Activated T-cell treated with anti-CD3 and anti-CD28 coated beads, Interleukin-2, amount 50 U/mL, for 1 hour (primary cell): ENCODE measurements around the gene NR2C2.
"Not testable (repeated sequence)": the region's sequence is repeated elsewhere in the genome, so short reads cannot be mapped to it uniquely, and the experiment has no call there.

Experiments used
- DNase-seq: peaks from one replicate; pipeline ENCODE4 v3.0.0-alpha.2; 2020

Gene NR2C2

DNA sequence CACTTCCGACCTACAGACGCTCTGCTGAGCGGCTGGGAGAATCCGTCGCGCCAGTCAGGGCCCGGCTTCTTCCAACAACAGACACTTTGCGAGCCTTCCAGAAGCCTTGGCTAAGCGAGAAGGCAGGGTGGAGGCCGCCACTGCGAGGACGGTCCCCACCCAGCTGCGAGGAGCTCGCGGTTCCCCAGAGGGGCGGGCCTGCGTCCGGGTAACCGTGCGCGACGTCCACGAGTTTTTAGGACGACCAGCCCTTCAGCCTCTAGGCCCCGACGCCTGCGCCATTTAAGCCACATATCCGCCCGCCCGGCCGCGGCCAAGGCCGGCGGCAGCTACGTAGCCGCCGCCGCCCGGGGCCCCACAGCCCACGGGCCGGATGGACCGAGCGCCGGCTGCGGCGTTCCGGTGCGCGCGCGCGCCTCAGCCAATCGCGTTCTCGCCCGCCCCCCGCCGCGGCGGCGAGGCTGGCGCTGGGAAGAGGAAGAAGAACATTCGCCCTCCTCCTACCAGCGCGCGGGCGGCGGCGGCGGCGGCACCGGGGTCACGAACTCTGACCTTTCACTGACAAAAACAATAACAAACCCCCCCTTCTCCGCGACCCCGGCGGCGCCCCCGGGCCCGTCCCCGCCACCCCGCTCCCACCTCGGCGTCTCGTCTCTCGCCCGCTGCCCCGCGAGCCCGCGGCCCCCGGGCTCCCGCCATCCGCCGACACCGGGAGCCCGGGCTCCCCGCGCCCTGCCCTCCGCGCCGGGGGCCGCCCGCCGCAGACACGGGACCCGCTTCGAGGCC, at the start of gene NR2C2:
NR2C2 (plus strand) TSS at position 484 of the 786 bp plus-strand sequence. CDS start 56,332 bp downstream, outside the sequence.
- DNase-seq: peak; percentile 89

DNA sequence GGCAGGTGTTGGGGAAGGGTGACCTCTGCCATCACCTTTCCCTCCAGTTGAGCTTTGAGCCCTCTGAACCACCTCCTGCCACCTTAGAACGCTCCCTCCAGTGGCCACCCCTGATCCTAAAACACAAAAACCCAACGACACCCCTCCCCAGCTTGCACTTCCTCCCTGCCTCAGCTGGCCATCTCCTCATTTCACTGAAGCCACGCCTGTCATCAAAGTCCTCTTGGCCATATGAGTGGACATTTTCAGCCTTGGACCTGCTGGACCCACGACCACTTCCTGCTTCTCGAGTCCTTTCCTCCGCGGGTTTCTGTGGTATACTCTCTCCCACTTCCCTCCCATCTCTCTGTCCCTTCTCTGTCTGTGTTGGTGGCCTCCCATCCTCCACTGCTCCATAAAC, 48.5 kb upstream of the NR2C2 start:
- DNase-seq: no peak

DNA sequence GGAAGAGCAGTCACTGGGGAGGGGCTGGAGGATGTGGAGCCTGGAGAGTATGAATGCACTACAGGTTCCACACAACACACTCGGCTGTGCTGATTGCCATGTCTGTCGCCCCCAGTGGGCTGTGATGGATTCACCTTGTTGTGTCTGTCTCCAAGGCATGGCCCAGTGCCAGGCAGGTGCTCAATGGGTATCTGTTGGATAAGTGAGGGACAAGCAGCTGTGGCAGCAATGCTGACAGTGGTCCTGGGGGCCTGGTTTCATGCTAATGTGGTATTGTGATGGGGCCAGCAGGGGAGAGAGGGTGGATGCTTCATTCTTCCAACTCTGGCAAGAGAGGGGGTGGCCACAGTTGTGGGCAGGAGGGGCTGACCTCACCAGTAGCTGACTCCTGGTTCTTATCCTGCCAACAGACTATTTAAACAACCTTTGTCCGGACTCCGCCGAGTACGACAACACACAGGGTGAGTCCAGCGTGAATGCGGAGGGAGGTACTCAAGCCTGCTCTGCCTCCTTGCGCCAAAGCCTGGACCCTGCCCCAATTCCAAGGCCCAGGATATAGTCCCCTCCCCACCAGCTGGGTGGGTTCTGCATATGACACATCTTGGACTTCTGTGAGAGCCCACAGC, 47.3 kb upstream of the NR2C2 start:
- no peak for DNase-seq

DNA sequence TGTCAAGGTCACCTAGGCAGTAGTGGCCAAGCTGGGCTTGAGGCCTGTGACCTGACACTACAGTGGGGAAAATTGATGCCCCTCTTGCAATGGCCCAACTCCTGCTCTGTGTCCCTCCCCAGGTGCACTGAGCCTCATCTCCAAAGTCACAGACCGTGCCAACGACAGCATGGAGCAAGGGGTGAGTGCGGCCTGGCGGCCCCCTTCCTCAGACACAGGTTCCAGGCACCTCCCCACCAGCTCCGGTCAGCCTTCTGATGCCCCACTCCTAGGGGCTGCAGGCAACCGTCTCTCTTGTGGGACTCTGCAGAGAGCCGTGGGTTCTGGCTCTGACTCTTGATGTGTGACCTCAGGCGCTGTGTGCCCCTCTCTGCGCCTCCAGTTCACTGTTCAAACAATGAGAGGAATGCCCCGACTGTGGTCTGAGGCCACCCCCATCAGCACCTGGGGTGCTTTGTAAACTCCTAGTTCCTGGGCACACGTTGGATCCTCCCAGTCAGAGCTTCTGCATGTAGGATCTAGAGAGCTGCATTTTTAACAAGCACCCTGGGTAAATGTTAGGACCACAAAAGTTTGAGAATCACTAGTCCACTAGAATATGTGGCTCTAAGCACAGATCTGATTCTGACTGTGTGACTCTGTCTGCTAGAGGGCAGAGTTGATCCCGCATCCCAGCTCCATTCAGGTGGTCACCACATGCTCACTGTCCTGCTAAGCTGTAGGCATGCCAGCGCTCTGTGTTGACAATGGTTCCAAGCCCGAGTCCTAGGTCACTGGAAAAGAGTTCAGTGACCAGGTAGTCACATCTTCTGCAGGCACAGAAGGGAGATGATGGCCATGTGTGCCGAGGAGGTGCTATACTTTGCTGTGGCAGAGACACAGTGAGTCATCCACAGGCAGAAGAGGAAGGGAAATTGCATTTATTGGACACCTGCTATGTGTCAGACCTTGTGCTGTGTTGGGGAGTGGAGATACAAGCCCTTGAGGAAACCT, 46.2 kb upstream of the NR2C2 start:
- DNase-seq: no peak

DNA sequence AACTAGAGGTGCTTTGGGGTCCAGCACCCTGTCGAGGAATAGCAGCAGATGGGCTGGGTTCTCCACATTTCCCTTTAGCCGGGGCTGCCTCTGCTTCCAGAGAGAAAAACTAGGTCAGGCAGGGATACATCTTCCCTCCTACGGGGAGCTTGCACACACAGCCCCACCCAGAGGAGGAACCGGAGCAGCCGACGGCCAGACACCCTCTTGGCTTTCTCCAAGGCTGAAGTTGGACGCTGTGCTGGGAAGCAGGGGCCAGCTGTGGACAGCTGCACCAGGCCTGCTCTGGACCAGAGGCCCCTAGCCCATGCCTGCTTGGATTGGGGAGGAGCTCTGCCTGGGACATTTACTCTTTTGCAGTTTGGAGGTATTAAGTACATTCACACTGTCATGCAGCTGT, 44.7 kb upstream of the NR2C2 start:
- no peak for DNase-seq

DNA sequence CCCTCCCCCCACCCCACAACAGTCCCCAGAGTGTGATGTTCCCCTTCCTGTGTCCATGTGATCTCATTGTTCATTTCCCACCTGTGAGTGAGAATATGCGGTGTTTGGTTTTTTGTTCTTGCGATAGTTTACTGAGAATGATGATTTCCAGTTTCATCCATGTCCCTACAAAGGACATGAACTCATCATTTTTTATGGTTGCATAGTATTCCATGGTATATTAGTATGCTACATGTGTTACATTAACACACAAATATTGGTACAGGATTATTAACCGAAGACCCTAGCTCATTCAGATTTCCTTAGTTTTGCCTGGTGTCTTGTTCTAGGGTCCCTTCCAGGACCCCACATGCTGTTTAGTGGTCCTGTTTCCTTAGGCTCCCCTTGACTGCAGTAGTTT, 43.9 kb upstream of the NR2C2 start:
- DNase-seq: not testable (repeated sequence)

DNA sequence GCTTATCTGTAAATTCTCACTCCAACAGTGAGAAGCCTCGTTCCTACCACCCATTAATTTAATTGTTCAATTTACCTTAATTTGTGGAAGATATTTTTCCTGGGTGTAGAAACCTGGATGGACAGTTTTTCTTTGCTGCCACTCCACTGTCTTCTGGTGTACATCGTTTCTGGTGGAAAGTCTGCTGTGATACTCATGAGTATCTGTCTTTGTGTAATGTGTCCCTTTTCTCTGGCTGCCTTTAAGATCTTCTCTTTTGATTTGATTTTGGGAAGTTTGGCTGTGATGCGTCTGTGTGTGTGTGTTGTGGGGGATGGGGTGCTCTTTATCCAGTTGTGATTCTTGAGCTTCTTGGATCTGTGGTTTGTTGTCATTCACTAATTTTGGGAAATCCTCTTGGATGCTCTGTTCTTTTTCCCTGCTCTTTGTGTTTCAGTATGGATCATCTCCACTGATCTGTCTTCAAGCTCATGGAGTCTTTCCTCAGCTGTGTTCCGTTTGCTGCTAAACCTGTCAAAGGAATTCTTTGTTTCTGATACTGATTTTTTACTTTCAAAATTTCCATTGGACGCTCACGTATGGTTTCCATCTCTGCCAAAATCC, 42.2 kb upstream of the NR2C2 start:
- no peak for DNase-seq

DNA sequence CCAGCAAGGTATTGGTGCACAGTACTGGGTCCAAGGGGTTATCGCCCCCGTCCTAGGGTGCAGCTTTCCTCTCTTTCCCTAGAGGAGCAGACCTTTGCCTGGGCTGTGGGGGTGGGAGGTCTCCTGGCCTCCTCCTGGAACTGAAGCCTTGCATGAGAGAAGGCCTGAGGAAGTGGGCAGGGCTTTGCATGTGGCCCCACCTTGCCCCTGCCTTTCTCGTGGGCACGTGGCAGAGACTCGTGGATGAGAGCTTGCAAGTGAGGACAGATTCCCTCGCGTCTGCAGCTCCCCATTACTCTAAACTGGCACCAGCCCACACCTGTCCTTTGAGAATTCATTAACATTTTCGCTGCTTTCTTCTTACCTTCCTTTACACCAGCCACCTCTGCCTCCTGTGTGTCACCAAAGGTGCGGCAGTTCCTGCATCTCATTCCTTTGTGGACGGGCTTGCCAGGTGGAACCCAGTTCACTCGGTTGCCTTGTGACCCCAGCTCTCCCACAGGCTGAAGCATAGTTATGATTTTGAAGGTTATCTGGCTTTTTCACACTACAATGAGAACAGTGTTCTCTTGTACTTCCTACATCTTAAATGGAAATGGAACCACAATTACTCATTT, 40.9 kb upstream of the NR2C2 start:
- DNase-seq: no peak

DNA sequence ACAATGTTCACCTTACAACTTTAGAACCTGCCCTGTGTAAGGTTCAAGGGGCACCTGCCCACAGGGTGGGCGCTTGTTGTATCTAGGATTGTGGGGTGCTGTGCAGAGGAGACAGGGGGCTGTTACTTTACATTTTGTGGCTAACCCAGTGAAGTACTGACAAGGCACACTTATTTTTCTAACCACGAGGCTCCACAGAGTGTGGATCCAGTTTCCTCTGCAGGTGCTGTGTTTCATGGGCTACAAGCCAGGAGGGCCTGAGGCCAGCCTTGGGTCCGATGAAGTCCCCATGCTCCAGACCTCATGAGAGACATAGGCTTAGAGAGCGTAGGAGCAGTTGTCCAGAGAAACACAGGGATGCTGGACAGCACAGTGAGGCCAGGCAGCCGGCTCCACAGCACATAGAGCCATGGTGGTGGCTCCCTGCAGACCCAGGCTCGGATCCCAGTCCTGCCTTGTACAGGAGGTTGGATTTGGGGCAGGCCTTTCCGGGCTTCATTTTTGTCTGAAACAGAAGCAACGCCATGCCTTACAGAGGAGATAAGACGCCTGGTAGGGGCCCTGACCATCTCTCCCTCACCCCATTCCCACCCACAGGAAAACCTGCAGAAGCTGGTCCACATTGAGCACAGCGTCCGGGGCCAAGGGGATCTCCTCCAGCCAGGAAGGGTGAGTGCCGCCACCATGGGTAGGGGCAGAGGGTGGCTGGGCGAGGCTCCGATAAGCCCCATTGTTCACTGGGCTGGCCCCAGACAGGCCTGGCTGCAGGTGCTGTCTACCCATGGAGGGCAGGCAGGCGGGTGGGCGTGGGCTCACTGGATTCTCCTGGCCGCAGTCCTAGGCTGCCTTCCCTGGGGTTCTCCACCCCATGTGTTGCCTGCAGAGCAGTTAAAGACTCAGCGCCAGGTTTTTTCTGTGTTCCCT, 40.1 kb upstream of the NR2C2 start:
- DNase-seq: no peak

DNA sequence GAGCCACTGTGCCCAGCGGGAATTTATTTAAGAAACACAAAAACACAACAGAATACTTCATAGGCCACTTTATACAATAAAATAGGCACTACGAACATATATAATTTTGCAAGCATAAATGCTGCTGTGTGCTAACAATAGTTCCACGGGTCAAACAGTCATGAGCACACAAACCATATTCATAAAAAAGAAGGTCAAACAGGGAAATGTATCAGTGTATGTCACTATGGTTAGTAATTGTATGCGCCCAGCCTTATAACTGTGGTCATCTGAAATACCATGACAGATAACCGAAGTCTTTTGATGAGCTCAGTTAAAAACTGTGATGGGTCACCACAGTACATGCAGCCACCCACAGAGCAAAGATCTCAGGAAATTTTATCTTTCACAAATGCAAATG, 38.1 kb upstream of the NR2C2 start:
- no peak for DNase-seq

DNA sequence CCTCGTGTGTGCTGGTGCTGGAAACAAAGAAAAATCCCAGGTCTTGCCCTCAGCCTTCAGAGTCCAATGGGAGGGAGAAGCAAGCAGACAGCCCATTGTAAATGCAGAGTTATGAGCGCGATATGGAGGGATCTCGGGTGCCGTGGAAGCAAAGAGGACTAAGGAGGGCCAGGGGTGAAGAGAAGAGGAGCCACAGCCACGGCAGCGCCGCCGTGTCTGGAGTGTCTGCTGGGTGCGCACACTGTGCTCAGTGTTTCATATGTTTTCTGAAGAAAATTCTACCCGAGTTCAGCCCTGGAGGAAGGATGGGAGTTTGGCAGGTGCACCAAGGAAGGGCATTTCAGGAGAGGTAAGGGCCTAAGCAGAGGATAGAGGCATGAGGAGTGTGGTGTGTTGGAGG, 35.7 kb upstream of the NR2C2 start:
- DNase-seq: no peak

DNA sequence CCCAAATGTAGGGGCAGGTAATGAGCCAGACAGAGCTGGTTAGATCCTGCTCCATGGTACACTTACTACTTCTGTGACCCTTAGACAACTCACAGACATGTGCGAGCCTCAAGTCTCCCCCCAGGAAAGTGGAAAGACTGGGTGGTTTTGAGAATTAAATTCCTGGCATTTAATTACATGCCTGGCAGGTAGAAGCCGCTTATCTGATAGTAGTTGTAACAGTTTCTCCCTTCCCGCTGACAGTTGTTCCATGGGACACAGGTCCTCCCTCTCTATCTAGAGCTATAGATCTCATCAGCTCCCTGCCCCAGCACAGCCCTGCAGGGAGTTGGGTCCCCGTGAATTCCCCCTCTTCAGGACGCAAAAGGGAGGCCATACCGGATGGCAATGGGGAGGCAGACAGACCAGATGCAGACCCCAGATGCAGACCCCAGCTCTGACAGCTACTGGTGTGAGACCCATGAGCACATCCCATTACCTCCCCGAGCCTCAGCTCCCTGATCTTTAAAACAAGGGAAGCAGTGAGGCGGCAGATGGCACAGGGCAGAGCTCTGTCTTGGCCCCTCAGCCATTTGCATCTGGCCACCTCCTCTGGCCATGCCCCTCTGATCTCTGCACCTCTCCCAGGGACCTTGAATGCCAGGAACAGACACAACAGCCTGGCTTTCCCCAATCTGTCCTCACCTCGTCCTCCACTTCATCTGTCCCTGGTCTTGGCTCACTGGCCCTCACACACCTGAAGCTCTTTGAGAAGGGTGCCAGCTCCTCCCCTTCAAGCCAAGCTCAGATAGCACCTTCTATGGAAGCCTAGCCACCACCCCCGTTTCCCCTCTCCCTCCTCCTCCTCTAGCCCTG, 34.1 kb upstream of the NR2C2 start:
- no peak for DNase-seq

DNA sequence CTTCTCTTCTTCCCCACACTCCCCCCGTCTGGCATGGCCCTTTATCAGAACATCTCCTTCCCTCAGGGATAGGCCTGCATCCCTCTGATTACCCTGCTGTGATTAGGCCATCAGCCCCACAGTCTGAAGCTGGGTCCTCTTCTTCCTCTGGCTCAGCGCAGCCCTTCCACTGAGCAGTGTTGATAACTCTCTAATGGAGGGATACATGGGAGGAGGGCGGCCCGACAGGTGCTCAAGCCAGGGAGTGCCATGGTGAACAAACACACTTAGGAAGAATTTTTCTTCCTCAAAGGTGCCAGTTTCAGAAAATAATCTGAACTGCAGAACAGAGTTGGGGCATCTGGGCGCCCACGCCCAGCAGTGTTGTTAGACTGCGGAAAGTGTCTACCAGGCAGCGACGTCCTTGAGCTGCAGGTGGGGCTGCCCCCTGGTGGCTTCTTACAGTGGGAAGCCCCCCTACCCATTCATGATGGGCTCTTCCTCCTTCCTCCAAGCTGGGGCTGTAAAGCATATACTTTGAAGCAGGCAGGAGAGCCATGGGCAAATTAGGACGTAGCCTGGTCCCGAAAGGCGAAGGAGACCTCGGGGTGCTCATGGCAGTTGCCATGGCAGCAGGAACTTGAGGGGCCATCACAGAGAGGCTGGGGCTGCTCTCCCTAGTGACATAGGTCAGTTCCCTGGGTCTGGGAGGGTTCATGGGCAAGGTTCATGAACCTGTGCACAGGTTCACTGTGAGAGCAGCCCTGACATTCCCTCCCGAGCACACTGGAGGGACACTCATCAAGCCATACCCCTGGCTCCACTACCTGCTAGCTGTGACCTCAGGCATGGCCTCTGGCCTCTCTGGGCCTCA, 33.2 kb upstream of the NR2C2 start:
- no peak for DNase-seq

DNA sequence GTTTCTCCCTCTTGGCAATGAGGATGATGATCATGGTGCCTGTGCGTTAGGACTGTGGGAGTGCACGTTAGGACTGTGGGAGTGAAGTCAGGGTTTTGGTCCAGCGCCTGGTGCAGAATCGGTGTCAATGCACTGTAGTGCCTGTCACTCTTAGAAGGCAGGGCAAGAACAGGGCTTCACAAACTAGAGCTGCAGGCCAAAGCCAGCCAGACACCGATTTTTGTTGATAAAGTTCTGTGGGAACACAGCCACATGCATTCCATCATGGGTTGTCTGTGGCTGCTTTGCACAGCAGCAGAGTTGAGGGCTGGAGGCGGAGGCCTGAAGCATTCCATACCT, 32.6 kb upstream of the NR2C2 start:
- no peak for DNase-seq

DNA sequence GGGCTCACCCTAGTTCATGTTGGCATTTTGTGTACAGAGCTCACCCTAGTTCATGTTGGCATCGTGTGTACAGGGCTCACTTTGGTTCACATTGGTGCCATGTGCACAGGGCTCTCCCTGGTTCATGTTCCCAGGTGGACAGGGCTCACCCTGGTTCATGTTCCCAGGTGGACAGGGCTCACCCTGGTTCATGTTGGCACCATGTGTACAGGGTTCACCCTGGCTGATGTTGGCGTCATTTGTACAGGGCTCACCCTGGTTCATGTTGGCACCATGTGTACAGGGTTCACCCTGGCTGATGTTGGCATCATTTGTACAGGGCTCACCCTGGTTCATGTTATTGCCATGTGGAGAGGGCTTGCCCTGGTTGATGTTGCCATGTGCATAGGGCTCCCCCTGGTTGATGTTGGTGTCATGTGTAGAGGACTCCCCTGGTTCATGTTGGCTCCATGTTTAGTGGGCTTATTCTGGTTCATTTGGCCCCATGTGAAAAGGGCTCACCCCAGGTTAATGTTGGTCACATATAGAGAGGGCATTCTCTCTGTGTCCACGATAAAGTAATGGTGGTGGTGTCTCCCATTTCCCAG, 31.7 kb upstream of the NR2C2 start:
- no peak for DNase-seq

DNA sequence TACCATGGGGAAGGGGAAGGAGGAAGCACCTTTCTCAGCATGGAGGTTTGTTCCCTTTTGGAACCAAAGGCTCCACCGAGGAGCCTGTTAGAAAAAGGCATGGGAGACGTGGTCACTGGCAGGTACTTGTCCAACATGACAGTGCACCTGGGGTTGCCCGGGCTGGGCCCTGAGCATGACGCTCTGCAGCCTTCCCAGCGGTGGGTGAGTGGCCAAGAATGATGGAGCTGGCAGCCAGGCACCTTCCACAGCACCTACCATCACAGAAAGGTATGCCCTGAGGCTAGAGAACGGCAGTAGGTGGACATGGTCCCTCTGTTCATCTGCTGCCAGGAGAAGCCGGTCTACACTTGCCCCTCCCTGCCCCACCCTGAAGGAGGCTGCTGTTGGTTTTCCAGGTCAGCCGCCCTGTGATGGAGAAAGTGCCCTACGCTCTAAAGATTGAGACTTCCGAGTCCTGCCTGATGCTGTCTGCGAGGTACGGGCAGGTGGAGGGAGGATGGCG, 29.0 kb upstream of the NR2C2 start:
- no peak for DNase-seq

DNA sequence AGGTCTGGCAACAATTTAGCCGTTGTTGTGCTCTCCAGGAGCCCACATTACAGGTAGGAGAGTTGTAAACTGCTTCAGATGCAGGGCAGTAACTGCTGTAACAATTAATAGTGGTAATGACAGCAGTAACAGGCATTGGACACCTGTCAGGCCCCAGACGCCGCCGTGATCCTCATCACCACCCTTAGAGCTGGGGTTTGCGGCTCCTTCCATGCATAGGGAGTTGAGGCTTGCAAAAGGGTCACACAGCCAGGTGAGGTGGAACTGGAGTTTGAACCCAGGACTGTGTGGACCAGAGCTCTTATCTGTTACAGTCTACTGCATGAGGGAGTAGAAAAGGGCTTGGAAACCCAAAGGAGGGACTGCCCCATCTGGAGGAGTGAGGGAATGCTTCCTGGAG, 26.8 kb upstream of the NR2C2 start:
- no peak for DNase-seq

DNA sequence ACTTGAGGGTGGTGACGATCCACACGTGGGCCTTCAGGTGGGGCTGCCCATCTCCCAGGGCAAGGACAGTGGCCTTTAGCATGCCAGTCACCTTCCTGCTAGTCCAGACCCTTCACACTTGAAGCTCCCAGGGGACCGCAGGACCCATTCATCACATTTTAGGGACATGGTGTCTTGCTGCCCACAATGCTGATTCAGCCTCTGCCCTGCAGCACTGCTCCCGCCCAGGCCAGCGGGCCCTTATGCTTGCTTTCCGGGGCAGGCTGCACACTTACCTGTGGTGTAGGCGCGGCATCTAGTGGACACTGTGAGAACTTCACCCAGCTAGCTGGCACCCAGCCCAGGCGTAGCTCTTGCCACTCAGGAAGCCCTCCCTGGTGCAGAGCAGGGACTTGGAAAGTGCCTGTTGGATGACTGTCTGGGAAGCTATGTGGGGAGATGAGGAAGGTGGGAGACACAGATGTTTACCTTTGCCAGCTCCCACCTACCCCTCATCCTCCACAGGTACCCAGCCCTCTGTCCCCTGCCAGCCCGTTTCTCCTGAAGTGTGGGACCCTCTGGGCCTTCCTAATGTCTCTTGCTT, 26.3 kb upstream of the NR2C2 start:
- peak; percentile 86 for DNase-seq
